Limb (tissue), 2 donors: ENCODE results near the gene MARCHF10.
A peak's percentile ranks its signal among the peaks of the same experiment; 100 is the strongest.

Source experiments
- DNase-seq, 2 donors: peaks; one replicate each; pipeline ENCODE4 v3.0.0-alpha.2; 2016; ENCODE audit errors: extremely low spot score in 2 of 2

The MARCHF10 gene

GRCh38 chr17:62678214-62678919 lies 129.7 kb downstream of the MARCHF10 start:
- no peak for DNase-seq

- DNase-seq, result no peak
Measured at GRCh38 chr17:62676952-62677596, 131.0 kb downstream of the MARCHF10 start.

- DNase-seq, result no peak
Measured at GRCh38 chr17:62676231-62676943, 131.7 kb downstream of the MARCHF10 start.

- no peak for DNase-seq
Measured at GRCh38 chr17:62675701-62676100, 132.4 kb downstream of the MARCHF10 start.

- peak in 1 of 2 donors; percentile 53 for DNase-seq
Measured at GRCh38 chr17:62675260-62675659, 132.9 kb downstream of the MARCHF10 start.

GRCh38 chr17:62674841-62675240 lies 133.3 kb downstream of the MARCHF10 start:
- no peak for DNase-seq

- no peak for DNase-seq
Measured at GRCh38 chr17:62674363-62674739, 133.8 kb downstream of the MARCHF10 start.

- no peak for DNase-seq
Measured at GRCh38 chr17:62673614-62674362, 134.3 kb downstream of the MARCHF10 start.

- no peak for DNase-seq
Measured at GRCh38 chr17:62672957-62673356, 135.2 kb downstream of the MARCHF10 start.

- peak in 1 of 2 donors; percentile 38 for DNase-seq
Measured at GRCh38 chr17:62671553-62671952, 136.6 kb downstream of the MARCHF10 start.

- DNase-seq, result peak in 1 of 2 donors; percentile 38
Measured at GRCh38 chr17:62670202-62670821, 137.8 kb downstream of the MARCHF10 start.

GRCh38 chr17:62668091-62668804 lies 139.9 kb downstream of the MARCHF10 start:
- no peak for DNase-seq

- DNase-seq, result no peak
Measured at GRCh38 chr17:62666801-62667591, 141.1 kb downstream of the MARCHF10 start.

- DNase-seq, result no peak
Measured at GRCh38 chr17:62666061-62666800, 141.9 kb downstream of the MARCHF10 start.

- DNase-seq, result no peak
Measured at GRCh38 chr17:62665599-62665998, 142.5 kb downstream of the MARCHF10 start.

- DNase-seq, result no peak
Measured at GRCh38 chr17:62664336-62665120, 143.6 kb downstream of the MARCHF10 start.

GRCh38 chr17:62663304-62663703 lies 144.8 kb downstream of the MARCHF10 start:
- DNase-seq, result no peak

- no peak for DNase-seq
Measured at GRCh38 chr17:62662855-62663254, 145.3 kb downstream of the MARCHF10 start.
